ENCODE measurements around the gene TRIM71.
A peak's percentile ranks its signal among the peaks of the same experiment; 100 is the strongest.
"Not testable (repeated sequence)": the region's sequence is repeated elsewhere in the genome, so short reads cannot be mapped to it uniquely, and the experiment has no call there.

The TRIM71 gene

DNA sequence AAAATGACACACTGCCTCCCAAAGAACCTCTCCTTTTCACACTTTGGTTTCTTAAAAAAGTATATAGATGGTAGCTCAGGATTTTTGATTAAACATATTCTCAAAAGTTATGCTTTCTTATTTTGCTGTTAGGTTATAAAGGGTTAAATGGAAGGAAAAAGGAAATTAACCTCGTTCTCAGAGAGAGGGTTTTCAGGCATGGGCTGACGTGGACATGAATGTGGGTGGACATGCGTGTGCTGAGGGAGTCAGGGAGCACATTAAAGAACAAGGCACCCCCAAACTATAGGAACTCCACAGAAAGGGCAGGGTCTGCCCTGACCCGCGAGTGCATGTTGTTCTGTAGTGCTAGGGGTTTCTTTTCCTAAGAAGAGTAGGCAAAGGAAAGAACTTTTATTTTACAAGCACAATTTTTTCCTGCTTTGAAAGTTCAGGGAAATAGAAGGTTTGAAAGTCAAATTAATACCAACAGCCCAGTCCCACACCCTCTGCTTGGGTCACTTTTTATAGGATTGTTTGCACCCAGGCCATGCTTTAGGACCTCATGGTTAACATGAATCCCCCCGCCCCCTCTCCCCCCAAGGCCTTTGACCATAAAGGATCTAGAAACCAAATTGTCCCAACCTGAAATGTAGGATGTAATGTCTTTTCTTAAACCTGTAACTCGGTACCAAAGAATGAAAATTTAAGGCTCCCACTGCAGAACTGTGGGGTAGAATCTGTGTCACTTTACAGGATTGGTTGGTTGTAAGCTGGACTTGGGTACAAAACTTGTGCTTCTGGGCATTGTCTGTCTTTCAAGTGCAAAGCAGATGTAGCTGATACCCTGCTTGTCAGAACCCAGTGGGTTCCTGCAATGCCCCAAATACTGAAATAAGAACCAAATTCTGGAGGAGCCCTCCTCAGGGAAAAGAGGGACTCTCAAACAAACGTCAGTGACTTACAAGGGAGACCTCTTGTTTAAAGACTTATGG is 75.1 kb downstream of the TRIM71 start:
- no peak for DNase-seq

DNA sequence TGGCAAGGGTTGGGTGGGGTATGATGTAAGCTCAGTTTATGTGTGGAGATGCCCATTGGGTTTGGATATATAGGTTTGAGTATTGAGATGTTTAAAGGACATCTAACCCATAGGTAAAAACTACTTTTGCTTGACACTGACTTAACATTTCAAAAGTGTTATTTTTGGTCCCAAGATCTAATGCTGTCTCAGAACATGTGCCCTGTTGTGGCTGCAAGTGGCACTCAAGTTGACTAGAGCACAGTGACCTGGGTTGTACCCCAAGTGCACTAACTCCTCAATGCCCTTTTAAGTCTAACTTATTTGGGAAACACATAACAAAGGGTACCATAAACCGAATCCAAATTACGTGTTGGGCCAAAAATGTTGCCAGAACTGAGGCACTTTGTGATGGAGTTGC is 77.2 kb downstream of the TRIM71 start:
- no peak for DNase-seq

DNA sequence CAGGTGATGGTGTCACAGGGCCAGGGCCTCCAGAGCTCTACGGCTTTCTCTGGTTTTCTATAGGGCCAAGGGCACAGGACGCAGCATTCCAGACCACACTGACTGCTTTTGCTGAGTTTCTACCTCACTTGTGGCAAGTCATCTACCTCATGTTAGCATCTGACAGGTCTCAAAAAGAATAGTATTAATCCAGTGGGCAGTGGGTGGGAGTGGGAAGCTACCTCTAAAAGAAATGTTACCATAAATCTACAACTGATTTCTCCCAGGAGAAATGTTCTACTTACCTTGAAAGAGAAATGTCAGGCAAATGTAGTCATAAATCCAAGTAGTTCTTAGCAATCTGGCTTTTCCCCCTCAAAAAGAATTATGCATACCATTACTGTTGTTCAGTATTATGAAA is 77.9 kb downstream of the TRIM71 start:
- no peak for DNase-seq

DNA sequence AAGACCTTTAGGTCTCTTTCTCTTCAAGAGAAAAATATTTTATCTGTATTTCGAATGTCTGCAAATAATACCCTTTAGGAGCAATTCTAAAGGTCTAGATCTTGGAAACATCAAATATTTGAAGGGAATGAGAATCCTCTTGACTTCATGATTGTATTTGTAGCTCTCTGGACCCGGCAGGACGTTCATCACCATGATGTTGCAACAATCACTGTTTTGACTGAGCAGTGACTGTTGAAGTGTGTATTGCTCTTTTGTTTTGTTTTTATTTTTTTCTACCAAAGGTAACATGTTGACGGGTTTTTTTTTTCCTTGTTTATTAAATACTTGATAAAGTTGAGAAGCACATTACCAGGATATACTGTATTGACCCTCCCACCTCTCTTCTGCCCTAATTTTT is 78.3 kb downstream of the TRIM71 start:
- no peak for DNase-seq

DNA sequence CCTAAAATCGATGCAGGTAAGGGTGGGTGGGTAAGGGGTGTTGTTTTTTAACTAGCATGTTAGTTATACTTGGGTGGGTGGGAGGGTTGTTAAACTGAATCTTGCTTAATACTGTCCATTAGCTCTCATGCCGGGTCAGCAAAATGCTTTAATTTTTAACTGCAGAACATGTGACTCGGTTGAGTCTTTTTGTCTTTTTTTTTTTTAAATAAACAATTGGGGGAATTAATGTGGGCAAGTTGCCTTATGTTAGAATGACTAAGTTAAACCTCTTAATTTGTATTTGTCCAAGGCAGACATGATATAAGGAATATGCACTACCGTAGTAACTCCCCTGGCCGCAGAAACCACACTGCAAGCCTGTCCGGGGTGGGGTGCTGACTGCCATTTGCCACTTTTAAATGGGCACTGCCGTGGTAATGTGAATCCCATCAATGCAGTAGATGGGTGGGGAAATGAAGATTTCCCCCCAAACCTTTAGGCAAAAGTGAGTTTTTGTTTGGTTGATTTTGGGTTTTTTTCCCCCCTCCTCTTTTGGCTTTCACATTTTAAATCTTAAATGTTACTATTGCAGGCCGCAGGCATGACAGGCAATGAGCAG is 79.3 kb downstream of the TRIM71 start:
- no peak for DNase-seq

DNA sequence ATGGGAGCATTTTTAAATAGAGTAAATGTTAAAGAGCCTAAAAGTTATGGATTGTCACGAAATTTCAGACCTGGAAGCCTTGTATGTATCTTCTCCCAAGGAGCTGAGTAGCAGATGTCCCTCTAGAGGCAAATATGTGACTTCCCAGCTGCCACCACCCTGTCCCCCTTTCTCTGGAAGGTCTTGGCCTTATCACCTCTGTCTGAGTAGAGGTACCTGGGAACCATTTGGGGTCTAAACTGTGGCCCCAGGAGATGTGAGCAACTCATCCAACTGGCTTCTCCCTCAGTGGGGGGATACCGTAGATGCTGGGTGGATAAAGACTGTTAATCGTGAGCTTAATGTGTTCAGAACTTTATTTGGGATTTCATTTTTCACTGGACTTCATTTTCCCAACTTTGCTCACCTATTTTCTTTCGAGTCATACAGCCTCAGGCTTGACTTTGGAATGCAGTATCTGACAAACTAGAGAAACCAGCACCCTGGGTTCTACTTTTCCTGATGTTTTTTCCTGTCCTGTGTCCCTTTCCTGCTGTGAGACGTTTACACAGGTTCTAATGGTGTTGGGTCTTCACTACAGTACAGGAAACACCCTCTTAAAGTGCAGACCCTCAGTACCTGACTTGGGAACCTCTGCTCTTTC is 80.3 kb downstream of the TRIM71 start:
- no peak for DNase-seq

DNA sequence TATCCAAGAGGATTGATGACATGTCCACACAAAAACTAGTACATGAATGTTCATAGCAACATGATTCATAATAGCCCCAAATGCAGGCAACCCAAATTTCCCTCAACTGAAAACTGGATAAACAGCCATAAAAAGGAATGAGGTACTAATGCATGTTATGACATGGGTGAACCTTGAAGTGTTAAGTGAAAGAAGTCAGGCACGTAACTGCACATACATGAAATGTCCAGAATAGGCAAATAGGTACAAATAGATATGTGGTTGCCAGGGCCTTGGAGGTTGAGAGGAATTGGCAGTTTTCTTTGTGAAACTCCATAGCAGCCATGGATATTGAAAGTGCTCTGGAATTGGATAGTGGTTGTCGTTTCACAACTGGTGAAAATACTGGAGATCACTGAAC is 81.5 kb downstream of the TRIM71 start:
- DNase-seq: no peak

DNA sequence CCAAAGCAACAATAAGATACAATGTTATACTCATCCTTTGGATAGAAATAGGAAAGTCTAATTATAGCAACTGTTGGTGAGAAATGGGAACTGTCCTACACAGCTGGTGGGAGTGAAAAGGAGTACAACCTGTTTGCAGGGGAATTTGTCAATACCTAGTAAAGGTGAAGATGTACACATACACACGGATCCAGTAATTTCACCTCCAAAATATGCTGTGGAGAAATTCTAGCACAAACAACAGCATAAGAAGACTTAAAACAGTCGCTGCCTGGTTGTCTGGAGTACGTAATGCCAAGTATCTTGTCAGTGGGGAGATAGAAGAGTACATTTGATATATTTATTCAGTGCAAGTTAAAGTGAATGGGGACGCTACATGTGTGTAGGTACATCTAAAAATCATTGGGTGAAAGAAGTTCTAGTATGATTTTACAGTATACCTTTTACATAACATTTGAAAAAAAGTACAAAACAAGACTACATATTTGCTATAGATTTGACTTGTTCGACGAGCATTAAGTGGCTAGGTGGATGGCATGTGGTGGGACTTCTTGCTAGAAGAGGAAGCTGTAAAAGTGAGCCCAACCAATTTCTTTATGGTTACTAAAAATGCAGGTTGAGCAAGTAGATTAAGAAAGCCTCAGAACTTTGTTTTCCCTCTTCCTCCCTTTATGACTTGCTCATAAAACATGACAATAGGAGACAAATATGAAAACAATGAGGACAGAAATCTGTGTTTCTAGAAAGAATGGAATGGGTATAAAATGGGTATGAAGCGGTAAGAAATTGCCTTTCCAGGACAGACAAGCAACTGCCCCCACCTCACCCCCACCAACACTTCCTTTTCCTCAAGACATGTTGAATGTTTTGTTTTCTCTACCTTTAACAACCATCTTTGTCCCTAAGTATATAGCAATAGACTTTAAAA is 83.5 kb downstream of the TRIM71 start:
- no peak for DNase-seq

DNA sequence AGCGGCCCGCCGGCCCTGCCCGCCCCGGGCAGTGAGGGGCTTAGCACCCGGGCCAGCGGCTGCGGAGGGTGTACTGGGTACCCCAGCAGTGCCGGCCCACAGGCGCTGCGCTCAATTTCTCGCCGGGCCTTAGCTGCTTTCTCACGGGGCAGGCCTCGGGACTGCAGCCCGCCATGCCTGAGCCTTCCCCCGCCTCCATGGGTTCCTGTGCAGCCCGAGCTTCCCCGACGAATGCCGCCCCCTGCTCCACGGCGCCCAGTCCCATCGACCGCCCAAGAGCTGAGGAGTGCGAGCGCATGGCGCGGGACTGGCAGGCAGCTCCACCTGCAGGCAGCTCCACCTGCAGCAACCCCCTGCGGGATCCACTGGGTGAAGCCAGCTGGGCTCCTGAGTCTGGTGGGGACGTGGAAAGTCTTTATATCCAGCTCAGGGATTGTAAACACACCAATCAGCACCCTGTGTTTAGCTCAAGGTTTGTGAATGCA is 85.1 kb downstream of the TRIM71 start:
- DNase-seq: peak; percentile 51

DNA sequence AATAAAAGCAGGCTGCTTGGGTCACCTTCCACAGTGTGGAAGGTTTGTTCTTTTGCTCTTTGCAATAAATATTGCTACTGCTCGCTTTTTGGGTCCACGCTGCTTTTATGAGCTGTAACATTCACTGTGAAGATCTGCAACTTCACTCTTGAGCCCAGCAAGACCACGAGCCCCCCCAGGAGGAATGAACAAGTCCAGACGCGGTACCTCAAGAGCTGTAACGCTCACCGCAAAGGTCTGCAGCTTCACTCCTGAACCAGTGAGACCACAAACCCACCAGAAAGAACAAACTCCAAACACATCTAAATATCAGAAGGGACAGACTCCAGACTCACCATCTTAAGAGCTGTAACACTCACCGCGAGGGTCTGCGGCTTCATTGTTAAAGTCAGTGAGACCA is 86.2 kb downstream of the TRIM71 start:
- no peak for DNase-seq

DNA sequence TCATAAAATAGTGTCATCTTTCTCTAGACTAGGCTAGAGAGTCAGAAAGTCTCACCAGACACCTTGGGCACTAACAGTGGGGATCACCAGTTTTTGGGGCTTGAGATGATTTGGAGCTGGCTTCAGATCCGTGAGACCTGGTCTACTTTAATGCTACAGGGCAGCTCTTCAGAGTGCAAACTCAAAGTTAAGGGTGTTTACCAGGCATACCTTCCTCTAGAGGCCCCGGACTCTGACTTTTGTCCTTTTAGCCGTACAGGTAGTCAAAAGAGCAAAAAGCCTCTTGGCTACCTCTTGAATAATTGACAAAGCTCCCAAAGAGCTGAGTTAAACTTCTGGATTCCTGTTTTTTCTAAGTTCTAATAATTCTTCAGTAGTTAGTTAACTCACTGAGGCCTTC is 92.2 kb downstream of the TRIM71 start:
- DNase-seq: no peak

DNA sequence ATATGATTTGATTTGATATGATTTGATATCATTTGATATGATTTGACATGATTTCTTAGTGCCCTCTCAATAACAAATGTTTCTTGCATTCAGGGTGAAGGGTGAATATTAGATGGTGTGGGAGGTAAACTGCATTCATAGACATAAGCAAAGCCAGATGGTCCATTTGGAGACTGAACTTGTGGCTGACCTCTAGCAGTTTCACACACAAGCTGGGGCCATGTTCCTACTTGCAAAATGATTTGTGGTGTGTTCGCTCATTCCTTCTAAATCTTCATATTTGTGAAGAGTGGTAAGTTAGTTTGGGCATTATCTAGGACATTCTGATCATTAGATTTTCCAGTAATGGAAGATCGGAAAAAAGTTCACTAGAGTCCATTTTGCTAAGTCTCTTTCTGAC is 93.2 kb downstream of the TRIM71 start:
- DNase-seq: no peak

DNA sequence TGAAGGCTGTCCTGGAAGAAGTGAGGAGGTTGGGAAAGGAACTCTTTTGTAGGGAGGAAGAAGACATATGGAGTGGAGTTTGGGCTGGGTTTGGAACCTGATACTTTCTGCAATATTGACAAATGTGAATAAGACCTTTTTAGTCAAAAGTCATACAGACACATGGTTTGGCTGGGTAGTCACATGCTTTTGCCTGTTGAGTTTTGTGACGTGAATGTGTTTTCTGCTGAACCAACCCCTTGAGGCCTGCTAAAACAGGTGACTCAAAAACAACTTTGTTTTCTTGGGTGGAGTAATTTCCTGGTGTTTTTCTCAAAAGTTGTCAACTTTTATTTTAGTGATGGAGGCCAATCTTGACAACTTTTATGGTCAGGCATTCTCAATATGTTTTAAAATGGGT is 94.2 kb downstream of the TRIM71 start:
- no peak for DNase-seq

DNA sequence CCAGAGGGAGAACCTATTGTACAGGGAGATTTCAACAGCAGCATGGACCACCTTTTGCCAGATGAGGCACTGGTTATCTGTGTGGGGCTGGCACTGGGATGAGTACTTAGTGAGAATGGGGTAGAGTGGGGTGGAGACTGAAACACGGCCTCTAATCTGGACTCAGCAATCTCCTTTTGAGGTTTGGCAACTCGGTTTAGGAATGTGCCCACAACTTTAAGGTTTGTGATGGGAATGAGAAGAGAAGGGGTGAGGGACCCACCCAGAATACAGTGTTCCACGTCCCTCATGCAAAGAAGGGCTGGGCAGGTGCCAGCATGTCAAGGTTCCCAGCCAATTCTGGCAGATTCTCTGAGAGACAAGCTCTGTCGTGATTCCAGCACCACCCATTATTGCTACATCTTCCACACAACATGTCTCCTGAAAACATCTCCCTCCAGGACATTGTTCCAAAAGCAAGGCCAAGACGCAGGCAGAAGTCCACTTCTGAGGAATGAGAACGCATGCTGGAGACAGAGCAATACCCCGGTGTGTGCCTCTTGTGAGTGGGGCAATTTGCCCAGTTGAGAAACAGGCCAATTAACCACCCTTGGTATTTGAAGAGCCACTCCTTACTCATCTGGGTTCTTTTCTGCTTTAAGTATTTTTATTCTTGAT is 96.1 kb downstream of the TRIM71 start:
- DNase-seq: no peak

DNA sequence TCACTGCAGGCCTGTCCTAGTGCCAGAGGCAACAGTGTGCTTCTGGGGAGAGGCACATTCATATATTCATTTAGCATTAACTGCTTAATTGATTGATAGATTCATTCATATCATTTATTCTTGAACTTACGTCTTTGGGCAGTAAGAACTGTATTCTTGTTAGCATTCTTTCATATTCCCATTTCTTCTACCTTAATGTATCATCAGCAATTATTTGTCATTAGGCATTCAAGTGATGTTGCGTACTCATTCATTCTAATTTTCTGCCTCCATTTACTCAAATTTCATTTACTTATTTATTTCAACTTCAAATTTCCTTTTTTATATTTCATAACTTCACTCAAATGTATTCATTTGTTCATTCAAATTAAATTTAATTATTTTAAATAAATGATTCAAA is 102.1 kb downstream of the TRIM71 start:
- DNase-seq: no peak

DNA sequence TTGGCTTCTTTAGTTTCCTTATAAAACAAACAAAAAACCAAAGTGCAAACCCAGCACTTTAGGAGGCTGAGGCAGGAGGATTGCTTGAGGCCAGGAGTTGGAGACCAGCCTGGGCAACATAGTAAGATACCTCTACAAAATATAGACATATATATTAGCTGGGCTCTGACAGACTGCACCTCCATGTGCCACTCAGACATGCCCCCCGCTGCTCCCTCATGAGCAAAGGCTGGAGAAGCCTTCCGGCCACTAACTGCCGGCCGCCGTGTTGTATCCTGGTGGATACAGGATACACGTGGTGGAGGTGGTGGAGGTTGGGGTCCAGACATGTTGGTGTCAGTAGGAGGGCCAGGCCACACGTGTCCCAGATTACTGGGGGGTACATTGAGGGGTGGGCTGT is 104.3 kb downstream of the TRIM71 start:
- DNase-seq: no peak

DNA sequence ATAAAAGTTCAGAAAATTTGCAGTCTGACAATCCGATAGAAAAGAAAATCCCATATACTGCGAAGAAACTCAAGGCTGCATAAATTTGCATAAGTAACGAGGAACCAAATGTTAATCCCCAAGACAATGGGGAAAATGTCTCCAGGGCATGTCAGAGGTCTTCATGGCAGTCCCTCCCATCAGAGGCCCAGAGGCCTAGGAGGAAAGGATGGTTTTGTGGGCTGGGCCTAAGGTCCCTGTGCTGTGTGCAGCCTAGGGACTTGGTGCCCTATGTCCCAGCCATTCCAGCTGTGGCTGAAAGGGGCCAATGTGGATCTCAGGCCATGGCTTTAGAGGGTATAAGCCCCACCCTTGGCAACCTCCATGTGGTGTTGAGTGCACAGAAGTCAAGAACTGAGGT is 112.4 kb downstream of the TRIM71 start:
- DNase-seq: no peak

DNA sequence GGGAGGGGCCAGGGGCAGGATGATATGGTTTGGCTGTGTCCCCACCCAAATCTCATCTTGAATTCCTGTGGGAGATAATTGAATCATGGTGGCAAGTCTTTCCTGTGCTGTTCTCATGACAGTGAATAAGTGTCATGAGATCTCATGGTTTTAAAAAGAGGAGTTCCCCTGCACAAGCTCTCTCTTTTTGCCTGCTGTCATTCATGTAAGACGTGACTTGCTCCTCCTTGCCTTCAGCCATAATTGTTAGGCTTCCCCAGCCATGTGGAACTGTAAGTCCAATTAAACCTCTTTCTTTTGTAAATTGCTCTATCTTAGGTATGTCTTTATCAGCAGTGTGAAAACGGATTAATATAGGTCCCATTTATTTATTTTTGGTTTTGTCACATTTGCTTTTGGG is 113.5 kb downstream of the TRIM71 start:
- DNase-seq: not testable (repeated sequence)

DNA sequence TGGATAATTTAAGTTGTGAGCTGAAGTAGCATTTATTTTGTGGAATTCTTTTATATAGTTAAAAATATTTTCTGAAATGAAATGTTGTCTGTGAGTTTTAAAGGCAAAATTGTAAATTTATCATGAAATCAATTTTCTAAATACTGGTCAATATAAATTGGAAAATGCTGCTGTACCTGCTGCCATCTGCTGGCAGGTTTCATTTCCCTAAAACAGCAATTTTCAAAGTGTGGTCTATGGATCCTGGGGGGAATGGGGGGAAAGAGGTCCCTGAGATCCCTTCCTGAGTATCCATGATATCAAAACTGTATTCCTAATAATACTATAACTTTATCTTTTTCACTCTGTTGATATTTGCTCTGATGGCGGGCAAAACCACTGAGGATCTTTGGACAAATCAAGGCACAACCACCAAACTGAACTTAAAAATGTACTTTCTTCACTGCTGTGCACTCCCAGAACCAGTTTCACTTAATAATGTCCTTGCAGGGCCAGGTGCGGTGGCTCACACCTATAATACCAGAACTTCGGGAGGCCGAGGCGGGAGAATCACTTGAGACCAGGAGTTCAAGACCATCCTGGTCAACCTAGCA is 116.4 kb downstream of the TRIM71 start:
- DNase-seq: no peak

DNA sequence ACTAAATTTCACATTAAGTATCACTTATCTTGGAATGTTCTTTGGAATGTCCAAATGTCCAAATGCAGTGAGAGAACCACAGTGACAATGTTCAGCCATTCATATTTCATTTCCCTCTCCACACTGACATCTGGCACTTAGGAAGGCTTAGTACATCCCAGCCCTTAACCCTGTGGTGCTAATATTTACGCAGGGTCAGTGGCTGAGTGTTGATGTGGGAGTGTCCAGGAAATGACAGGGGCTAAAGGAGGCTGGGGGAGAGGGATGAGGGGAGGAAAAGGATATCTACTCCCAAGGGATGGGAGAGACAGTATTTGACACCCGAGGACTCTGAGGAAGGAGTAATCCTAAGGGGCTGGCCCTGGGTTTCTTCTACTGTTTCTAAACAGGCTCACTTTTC is 119.5 kb downstream of the TRIM71 start:
- no peak for DNase-seq

DNA sequence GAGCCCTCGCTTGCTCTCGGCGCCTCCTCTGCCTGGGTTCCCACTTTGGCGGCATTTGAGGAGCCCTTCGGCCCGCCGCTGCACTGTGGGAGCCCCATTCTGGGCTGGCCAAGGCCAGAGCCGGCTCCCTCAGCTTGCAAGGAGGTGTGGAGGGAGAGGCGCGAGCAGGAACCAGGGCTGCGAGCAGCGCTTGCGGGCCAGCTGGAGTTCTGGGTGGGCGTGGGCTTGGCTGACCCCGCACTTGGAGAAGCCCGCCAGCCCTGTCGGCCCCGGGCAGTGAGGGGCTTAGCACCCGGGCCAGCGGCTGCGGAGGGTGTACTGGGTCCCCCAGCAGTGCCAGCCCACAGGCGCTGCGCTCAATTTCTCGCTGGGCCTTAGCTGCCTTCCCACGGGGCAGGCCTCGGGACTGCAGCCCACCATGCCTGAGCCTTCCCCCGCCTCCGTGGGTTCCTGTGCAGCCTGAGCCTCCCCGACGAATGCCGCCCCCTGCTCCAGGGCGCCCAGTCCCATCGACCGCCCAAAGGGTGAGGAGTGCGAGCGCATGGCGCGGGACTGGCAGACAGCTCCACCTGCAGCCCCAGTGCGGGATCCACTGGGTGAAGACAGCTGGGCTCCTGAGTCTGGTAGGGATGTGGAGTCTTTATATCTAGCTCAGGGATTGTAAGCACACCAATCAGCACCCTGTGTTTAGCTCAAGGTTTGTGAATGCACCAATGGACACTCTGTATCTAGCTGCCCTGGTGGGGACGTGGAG is 121.9 kb downstream of the TRIM71 start:
- DNase-seq: not testable (repeated sequence)

Measured in activated naive CD4-positive, alpha-beta T cell treated with anti-CD3 and anti-CD28 coated beads, Interleukin-2, amount 50 U/mL, for 16 hours (primary cell).